Loucy (cell line): ENCODE data around the gene GTF2F1.

Experiments
- EZH2phosphoT487 ChIP-seq: fragments of 200-600 bp; IDR thresholded peaks from 2 replicates; pipeline ENCODE4 v1.6.1; 2018; ENCODE audit warnings: antibody characterized with exemption, mild to moderate bottlenecking, moderate library complexity, borderline replicate concordance
- TF ChIP-seq, protein P1 (sequence below): fragments of 200-600 bp; sonication (generic); conservative IDR thresholded peaks from 2 replicates; pipeline ENCODE4 v1.5.1; 2014; ENCODE audit warnings: mild to moderate bottlenecking, antibody characterized with exemption, low read length

- TF ChIP-seq, protein P1, sequence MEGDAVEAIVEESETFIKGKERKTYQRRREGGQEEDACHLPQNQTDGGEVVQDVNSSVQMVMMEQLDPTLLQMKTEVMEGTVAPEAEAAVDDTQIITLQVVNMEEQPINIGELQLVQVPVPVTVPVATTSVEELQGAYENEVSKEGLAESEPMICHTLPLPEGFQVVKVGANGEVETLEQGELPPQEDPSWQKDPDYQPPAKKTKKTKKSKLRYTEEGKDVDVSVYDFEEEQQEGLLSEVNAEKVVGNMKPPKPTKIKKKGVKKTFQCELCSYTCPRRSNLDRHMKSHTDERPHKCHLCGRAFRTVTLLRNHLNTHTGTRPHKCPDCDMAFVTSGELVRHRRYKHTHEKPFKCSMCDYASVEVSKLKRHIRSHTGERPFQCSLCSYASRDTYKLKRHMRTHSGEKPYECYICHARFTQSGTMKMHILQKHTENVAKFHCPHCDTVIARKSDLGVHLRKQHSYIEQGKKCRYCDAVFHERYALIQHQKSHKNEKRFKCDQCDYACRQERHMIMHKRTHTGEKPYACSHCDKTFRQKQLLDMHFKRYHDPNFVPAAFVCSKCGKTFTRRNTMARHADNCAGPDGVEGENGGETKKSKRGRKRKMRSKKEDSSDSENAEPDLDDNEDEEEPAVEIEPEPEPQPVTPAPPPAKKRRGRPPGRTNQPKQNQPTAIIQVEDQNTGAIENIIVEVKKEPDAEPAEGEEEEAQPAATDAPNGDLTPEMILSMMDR, result no peak
- no peak for TF ChIP-seq EZH2phosphoT487
Measured at GRCh38 chr19:6378041-6378440, 14.9 kb downstream of the GTF2F1 start.
